PC-3 (cell line): ENCODE data around the gene SMIM11.

Experiments
- EZH2 ChIP-seq: fragments of 300-600 bp; sonication (generic); IDR thresholded peaks from one replicate; pipeline ENCODE4 v1.6.1; 2017; ENCODE audit warnings: antibody characterized with exemption, mild to moderate bottlenecking, low read length; ENCODE audit not compliant: unreplicated experiment
- TF ChIP-seq, protein P1 (sequence below): fragments of 300-600 bp; sonication (generic); conservative IDR thresholded peaks from 2 replicates; pipeline ENCODE4 v1.5.1; 2017; ENCODE audit warnings: antibody characterized with exemption, low read depth, mild to moderate bottlenecking, low read length

DNA sequence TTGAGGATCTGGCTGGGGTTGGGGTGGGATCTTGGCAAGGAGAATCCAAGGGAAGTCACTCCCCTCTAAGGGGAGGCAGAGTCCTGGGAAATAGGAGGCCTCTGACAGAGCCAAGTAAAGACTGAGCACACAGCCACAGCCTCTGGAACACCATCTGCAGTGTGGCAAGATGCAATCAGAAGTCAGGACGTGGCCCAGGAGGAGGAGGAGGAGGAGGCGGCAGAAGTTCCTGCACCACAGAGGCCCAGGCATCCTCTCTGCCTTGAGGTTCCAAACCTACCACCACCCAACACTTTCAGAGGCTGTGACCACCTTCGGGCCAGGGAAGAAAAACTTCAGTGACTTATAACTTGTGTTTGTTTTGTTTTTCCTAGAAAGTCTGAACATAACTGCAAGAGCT is 35.2 kb upstream of the SMIM11 start:
- TF ChIP-seq, protein P1, sequence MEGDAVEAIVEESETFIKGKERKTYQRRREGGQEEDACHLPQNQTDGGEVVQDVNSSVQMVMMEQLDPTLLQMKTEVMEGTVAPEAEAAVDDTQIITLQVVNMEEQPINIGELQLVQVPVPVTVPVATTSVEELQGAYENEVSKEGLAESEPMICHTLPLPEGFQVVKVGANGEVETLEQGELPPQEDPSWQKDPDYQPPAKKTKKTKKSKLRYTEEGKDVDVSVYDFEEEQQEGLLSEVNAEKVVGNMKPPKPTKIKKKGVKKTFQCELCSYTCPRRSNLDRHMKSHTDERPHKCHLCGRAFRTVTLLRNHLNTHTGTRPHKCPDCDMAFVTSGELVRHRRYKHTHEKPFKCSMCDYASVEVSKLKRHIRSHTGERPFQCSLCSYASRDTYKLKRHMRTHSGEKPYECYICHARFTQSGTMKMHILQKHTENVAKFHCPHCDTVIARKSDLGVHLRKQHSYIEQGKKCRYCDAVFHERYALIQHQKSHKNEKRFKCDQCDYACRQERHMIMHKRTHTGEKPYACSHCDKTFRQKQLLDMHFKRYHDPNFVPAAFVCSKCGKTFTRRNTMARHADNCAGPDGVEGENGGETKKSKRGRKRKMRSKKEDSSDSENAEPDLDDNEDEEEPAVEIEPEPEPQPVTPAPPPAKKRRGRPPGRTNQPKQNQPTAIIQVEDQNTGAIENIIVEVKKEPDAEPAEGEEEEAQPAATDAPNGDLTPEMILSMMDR: no peak
- no peak for TF ChIP-seq EZH2
